ENCODE data around the gene HTRA3. TPM values are rescaled to one million over a fixed set of nuclear protein-coding genes. Genes with fewer than 3 reads are reported as not detected.

The HTRA3 gene
- total and polyA plus RNA-seq, 2 of the 4 experiments (the other 2 are of a cell fraction) = 1.3 to 9.5 TPM

GRCh38 chr4:8284391-8284790 lies 14.8 kb downstream of the HTRA3 start:
- Histone ChIP-seq H3K36me3 (ENCODE audit: control insufficient read depth, insufficient read depth, low read length) (no peaks in the 10 kb centered on the region), H2BK15ac (ENCODE audit: low read depth, low read length) (no peak overlapping the region), H4K5ac (ENCODE audit: low read depth, low read length) (no peak overlapping the region), H2BK5ac (ENCODE audit: low read depth, low read length, poor library complexity, severe bottlenecking) (no peak overlapping the region), H3K56ac (ENCODE audit: extremely low read depth, insufficient read depth, low read length) (no peak overlapping the region), H3K4me1 (ENCODE audit: control insufficient read depth, insufficient read depth, low read length) (peaks cover 1% of the 10 kb centered on the region; the same call in 1 of the 2 replicates), H2AK5ac (ENCODE audit: low read depth, low read length) (no peak overlapping the region), H4K8ac (ENCODE audit: low read depth in 2 of 2, low read length in 2 of 2) (no peak overlapping the region), H4K20me1 (ENCODE audit: insufficient read depth, low read length) (no peaks in the 10 kb centered on the region), H2BK20ac (ENCODE audit: low read depth, low read length) (no peak overlapping the region), H3K4me2 (ENCODE audit: low read depth, low read length) (no peak overlapping the region), H3K14ac (replicated peaks; ENCODE audit: low read depth, low read length) (no peak overlapping the region), H3K27ac (ENCODE audit: insufficient read depth, low read length) (no peak overlapping the region), H2BK120ac (ENCODE audit: low read depth, low read length) (no peak overlapping the region), H3K18ac (ENCODE audit: low read depth, low read length) (no peak overlapping the region), H3K23ac (ENCODE audit: low read depth, low read length) (no peak overlapping the region), H3K9me3 (ENCODE audit: control insufficient read depth, insufficient read depth, low read length) (no peaks in the 10 kb centered on the region), H3K27me3 (ENCODE audit: control insufficient read depth, insufficient read depth, low read length) (no peaks in the 10 kb centered on the region), H2AK9ac (replicated peaks; ENCODE audit: low read depth, low read length, poor library complexity) (no peak overlapping the region), H3K9me1 (ENCODE audit: insufficient read depth, low read length) (no peaks in the 10 kb centered on the region), H3K4ac (ENCODE audit: low read depth, low read length) (no peak overlapping the region), H3K4me3 (ENCODE audit: insufficient read depth, low read depth, low read length) (no peak overlapping the region), H2AFZ (replicated peaks; ENCODE audit: low read length, poor library complexity) (no peak overlapping the region), H4K91ac (ENCODE audit: insufficient read depth, low read depth, low read length) (no peak overlapping the region), H3K9ac (ENCODE audit: low read depth, low read length) (no peak overlapping the region), H3K79me1 (ENCODE audit: low read depth in 1 of 2, low read length in 2 of 2) (no peaks in the 10 kb centered on the region)
- TF ChIP-seq FOS (IDR thresholded peaks at IDR 0.05; ENCODE audit: low read depth, low read length) = no peak
- BruUV-seq (replicated peaks) = no TSS peak
- dilution Hi-C loops (cut with HindIII; ENCODE audit: low sequenced_read_pairs, unreplicated experiment) (no loop called here), in situ Hi-C loops (cut with MboI; ENCODE audit: low sequenced_read_pairs) (no loop called here), intact Hi-C loops (cut with micrococcal nuclease) (no loop called here)
- ATAC-seq (ENCODE audit: low read depth) = no peak
- ChIA-PET CTCF (no interaction called here), POLR2A (ENCODE audit: unreplicated experiment) (no interaction called here)
- no peak for DNase-seq
- 54% methylated on average over 2 of the region's 11 CpGs; no CpG with 5 or more reads in 1 of the 2 experiments for WGBS, 2 experiments (ENCODE audit: extremely low coverage in 2 of 2, insufficient read length in 1 of 2)

Data from IMR-90 (cell line).